ENCODE data around the gene SAYSD1.

DNA sequence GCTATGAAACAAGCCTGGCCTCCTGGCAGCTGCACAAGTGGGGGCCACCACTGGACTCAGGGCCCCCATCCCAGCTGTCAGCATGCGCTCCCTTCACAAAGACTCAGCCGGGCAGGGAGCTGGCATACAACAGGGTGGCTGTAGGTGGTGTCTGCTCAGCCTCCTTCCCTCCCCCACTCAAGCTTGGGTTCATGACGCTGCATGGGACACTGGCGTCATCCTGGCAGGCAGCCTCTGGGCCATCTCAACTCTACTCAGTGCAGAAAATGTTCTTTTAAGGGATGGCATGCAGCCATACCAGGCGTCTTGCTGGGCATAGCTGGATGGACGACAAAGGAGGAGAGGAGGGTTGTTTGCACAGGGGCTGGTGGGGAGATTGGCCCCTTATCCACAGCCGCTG, 30.5 kb downstream of the SAYSD1 start:
- TF ChIP-seq, protein P1, sequence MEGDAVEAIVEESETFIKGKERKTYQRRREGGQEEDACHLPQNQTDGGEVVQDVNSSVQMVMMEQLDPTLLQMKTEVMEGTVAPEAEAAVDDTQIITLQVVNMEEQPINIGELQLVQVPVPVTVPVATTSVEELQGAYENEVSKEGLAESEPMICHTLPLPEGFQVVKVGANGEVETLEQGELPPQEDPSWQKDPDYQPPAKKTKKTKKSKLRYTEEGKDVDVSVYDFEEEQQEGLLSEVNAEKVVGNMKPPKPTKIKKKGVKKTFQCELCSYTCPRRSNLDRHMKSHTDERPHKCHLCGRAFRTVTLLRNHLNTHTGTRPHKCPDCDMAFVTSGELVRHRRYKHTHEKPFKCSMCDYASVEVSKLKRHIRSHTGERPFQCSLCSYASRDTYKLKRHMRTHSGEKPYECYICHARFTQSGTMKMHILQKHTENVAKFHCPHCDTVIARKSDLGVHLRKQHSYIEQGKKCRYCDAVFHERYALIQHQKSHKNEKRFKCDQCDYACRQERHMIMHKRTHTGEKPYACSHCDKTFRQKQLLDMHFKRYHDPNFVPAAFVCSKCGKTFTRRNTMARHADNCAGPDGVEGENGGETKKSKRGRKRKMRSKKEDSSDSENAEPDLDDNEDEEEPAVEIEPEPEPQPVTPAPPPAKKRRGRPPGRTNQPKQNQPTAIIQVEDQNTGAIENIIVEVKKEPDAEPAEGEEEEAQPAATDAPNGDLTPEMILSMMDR (IDR thresholded peaks at IDR 0.05; ENCODE audit: insufficient read depth, low read length, poor library complexity, severe bottlenecking) = no peak
- TF ChIP-seq EZH2phosphoT487 (conservative IDR thresholded peaks at IDR 0.05; ENCODE audit: low read length) = no peak
